ENCODE measurements around the gene KCNMA1.

DNA sequence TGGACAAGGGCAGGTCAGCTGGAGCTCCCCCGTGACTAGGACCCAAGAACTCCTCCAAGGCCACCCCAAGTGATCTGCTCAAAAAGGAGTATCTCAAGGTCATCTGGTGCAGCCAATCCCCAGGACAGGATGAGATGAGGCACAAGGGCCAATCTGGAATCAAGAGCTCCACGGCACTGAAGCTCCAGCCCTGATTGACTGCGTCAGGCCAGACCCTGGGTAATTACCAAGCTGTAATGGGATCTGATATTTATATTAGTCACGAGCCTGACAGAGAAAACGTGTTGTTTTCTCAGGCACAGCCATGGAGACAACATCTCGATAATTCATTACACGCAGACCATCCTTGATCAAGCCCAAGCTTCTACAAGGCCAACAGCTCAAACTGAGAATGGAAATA is 4.2 kb downstream of the KCNMA1 start:
- TF ChIP-seq POLR2A (IDR thresholded peaks at IDR 0.05; ENCODE audit: extremely low read depth, insufficient read length) (no peak), MYC (IDR thresholded peaks at IDR 0.05; ENCODE audit: low read depth, low read length) (no peak)
- TF ChIP-seq, protein P1, sequence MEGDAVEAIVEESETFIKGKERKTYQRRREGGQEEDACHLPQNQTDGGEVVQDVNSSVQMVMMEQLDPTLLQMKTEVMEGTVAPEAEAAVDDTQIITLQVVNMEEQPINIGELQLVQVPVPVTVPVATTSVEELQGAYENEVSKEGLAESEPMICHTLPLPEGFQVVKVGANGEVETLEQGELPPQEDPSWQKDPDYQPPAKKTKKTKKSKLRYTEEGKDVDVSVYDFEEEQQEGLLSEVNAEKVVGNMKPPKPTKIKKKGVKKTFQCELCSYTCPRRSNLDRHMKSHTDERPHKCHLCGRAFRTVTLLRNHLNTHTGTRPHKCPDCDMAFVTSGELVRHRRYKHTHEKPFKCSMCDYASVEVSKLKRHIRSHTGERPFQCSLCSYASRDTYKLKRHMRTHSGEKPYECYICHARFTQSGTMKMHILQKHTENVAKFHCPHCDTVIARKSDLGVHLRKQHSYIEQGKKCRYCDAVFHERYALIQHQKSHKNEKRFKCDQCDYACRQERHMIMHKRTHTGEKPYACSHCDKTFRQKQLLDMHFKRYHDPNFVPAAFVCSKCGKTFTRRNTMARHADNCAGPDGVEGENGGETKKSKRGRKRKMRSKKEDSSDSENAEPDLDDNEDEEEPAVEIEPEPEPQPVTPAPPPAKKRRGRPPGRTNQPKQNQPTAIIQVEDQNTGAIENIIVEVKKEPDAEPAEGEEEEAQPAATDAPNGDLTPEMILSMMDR (IDR thresholded peaks at IDR 0.05; ENCODE audit: low read depth, low read length), result no peak
- TF ChIP-seq, protein P2, sequence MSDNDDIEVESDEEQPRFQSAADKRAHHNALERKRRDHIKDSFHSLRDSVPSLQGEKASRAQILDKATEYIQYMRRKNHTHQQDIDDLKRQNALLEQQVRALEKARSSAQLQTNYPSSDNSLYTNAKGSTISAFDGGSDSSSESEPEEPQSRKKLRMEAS (IDR thresholded peaks at IDR 0.05; ENCODE audit: low read depth, low read length), result no peak

Data from NB4 (cell line).